Stimulated activated CD4-positive, alpha-beta T cell treated with anti-CD3 and anti-CD28 coated beads, Interleukin-12 subunit alpha, Interleukin-12 subunit beta, amount 100 ng/mL, for 48 hours (primary cell): ENCODE measurements around the gene AGXT2.

Experiments used
- DNase-seq, 3 donors: peaks; one replicate each; pipeline ENCODE4 v3.0.0-alpha.2; 2020; ENCODE audit warnings: low read depth in 2 of 3, low spot score in 1 of 3

Gene AGXT2

GRCh38 chr5:35016174-35017051, 31.3 kb downstream of the AGXT2 start:
- no peak for DNase-seq

GRCh38 chr5:35015063-35015462, 32.7 kb downstream of the AGXT2 start:
- DNase-seq: no peak

GRCh38 chr5:35012796-35013195, 35.0 kb downstream of the AGXT2 start:
- no peak for DNase-seq

- DNase-seq: no peak
Measured at GRCh38 chr5:35012365-35012764, 35.4 kb downstream of the AGXT2 start.

GRCh38 chr5:35010676-35011075, 37.1 kb downstream of the AGXT2 start:
- no peak for DNase-seq

GRCh38 chr5:35009657-35010056, 38.1 kb downstream of the AGXT2 start:
- DNase-seq: no peak

- DNase-seq: no peak
Measured at GRCh38 chr5:35009019-35009418, 38.7 kb downstream of the AGXT2 start.

GRCh38 chr5:35004771-35005170, 43.0 kb downstream of the AGXT2 start:
- DNase-seq: no peak

GRCh38 chr5:35004200-35004599, 43.5 kb downstream of the AGXT2 start:
- no peak for DNase-seq

- peak; percentile 25 to 72 (median 46) for DNase-seq
Measured at GRCh38 chr5:35003018-35003957, 44.5 kb downstream of the AGXT2 start.

- no peak for DNase-seq
Measured at GRCh38 chr5:35002459-35002858, 45.3 kb downstream of the AGXT2 start.

- no peak for DNase-seq
Measured at GRCh38 chr5:35001842-35002241, 45.9 kb downstream of the AGXT2 start.

- no peak for DNase-seq
Measured at GRCh38 chr5:34998058-34998789, 49.5 kb downstream of the AGXT2 start.

- DNase-seq: no peak
Measured at GRCh38 chr5:34996261-34996660, 51.5 kb downstream of the AGXT2 start.

- DNase-seq: no peak
Measured at GRCh38 chr5:34993951-34994350, 53.8 kb downstream of the AGXT2 start.

- no peak for DNase-seq
Measured at GRCh38 chr5:34991486-34992238, 56.1 kb downstream of the AGXT2 start.

GRCh38 chr5:34986965-34987364, 60.8 kb downstream of the AGXT2 start:
- DNase-seq: no peak

GRCh38 chr5:34982823-34983222, 64.9 kb downstream of the AGXT2 start:
- no peak for DNase-seq

GRCh38 chr5:34978681-34979080, 69.1 kb downstream of the AGXT2 start:
- DNase-seq: no peak

GRCh38 chr5:34977934-34978613, 69.7 kb downstream of the AGXT2 start:
- no peak for DNase-seq
